Lung (tissue), 12 donors: ENCODE measurements around the gene C3orf52. TPM values are rescaled to one million over a fixed set of nuclear protein-coding genes. Genes with fewer than 3 reads are reported as not detected.

Experiments used
- ATAC-seq: fragments of 200-7000 bp; cut with Tn5 transposase; one replicate; pipeline ENCODE4 v1.9.1; 2020; ENCODE audit warnings: moderate number of reproducible peaks; ENCODE audit not compliant: insufficient read depth, low FRiP score
- DNase-seq, 3 donors: peaks; one replicate each; pipeline ENCODE4 v3.0.0-alpha.2; 2013 to 2017
- H3K27ac ChIP-seq, 2 donors: one replicate each; pipeline ENCODE4 v1.5.1; 2013; ENCODE audit warnings: mild to moderate bottlenecking in 2 of 2, moderate library complexity in 2 of 2, control low read depth in 1 of 2, inconsistent platforms in 1 of 2, low read depth in 1 of 2, low read length in 1 of 2
- H3K27me3 ChIP-seq, 3 donors: one replicate each; pipeline ENCODE4 v1.5.1; 2013; ENCODE audit warnings: low read length in 2 of 3; ENCODE audit not compliant: control insufficient read depth in 3 of 3, insufficient read depth in 3 of 3
- H3K36me3 ChIP-seq, 4 donors: one replicate each; pipeline ENCODE4 v1.5.1; 2013; ENCODE audit warnings: low read length in 4 of 4, mild to moderate bottlenecking in 1 of 4, moderate library complexity in 1 of 4; ENCODE audit not compliant: control insufficient read depth in 4 of 4, insufficient read depth in 4 of 4
- H3K4me1 ChIP-seq, 5 donors: one replicate each; pipeline ENCODE4 v1.5.1; 2013; ENCODE audit warnings: low read length in 5 of 5, mild to moderate bottlenecking in 2 of 5, moderate library complexity in 1 of 5; ENCODE audit not compliant: control insufficient read depth in 5 of 5, insufficient read depth in 5 of 5
- H3K4me3 ChIP-seq: one replicate; pipeline ENCODE4 v1.5.1; 2013; ENCODE audit warnings: mild to moderate bottlenecking, control low read depth, moderate library complexity
- H3K9ac ChIP-seq, 2 donors: one replicate each; pipeline ENCODE4 v1.5.1; 2013; ENCODE audit warnings: low read length in 2 of 2, control low read depth in 1 of 2; ENCODE audit not compliant: insufficient read depth in 1 of 2
- H3K9me3 ChIP-seq, 4 donors: one replicate each; pipeline ENCODE4 v1.5.1; 2013; ENCODE audit warnings: low read length in 3 of 4, mild to moderate bottlenecking in 1 of 4, moderate library complexity in 1 of 4; ENCODE audit not compliant: control insufficient read depth in 4 of 4, insufficient read depth in 3 of 4
- WGBS, 2 donors: extraction: QIAGEN DNeasy Blood & Tissue Kit; methylation state at CpG; one replicate each; pipeline ENCODE4 v1.1.7; 2013; 5-methylcytosine and 5-hydroxymethylcytosine counted together
- polyA plus RNA-seq, 2 donors: library from polyadenylated mRNA; stranded (reverse); fragments of 200-250 nt; gene quantifications; one replicate each; pipeline ENCODE4 v1.2.1, GENCODE V29; 2013
- total RNA-seq, 2 donors: library from RNA; depleted of rRNA in 1 of 2; stranded (reverse); fragments of >200 nt in 1 of 2; gene quantifications; one replicate each; pipeline ENCODE4 v1.2.1, GENCODE V29; 2014 to 2021
- TF ChIP-seq, protein P1 (sequence below): IDR thresholded peaks from 2 replicates; pipeline ENCODE4 v1.5.1; 2012; ENCODE audit warnings: mild to moderate bottlenecking; ENCODE audit errors: control extremely low read depth, extremely low read depth
- donor health status: control.
- donor health status: control.
- donor health status: Bipolar disorder and iron deficiency.
- donor health status: healthy.
- donor health status: DM: yes; HTN: yes; CAD: no.

Gene C3orf52
- total and polyA plus RNA-seq, 4 donors = 6.5 to 22.4 (median 14.5) TPM

GRCh38 chr3:112115806-112116383, 29.7 kb downstream of the C3orf52 start:
- TF ChIP-seq, protein P1, sequence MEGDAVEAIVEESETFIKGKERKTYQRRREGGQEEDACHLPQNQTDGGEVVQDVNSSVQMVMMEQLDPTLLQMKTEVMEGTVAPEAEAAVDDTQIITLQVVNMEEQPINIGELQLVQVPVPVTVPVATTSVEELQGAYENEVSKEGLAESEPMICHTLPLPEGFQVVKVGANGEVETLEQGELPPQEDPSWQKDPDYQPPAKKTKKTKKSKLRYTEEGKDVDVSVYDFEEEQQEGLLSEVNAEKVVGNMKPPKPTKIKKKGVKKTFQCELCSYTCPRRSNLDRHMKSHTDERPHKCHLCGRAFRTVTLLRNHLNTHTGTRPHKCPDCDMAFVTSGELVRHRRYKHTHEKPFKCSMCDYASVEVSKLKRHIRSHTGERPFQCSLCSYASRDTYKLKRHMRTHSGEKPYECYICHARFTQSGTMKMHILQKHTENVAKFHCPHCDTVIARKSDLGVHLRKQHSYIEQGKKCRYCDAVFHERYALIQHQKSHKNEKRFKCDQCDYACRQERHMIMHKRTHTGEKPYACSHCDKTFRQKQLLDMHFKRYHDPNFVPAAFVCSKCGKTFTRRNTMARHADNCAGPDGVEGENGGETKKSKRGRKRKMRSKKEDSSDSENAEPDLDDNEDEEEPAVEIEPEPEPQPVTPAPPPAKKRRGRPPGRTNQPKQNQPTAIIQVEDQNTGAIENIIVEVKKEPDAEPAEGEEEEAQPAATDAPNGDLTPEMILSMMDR = no peak
- Histone ChIP-seq H3K9me3 (peaks cover 0 to 1% (median 0%) of the 10 kb centered on the region in 4 donors), H3K4me1 (peaks cover 0 to 6% (median 3%) of the 10 kb centered on the region in 5 donors), H3K9ac (no peak overlapping the region), H3K36me3 (peaks cover 0 to 6% (median under 1%) of the 10 kb centered on the region in 4 donors), H3K4me3 (no peak overlapping the region), H3K27ac (no peak overlapping the region), H3K27me3 (no peaks in the 10 kb centered on the region)
- ATAC-seq (no peak), DNase-seq (no peak)
- WGBS, 2 donors = 85 to 89% methylated on average over 6 of the region's 6 CpGs

- Histone ChIP-seq H3K4me1 (peaks cover 0 to 6% (median 3%) of the 10 kb centered on the region in 5 donors), H3K36me3 (peaks cover 0 to 6% (median under 1%) of the 10 kb centered on the region in 4 donors), H3K4me3 (peak overlapping the region; percentile 8), H3K9me3 (no peaks in the 10 kb centered on the region), H3K27ac (no peak overlapping the region), H3K9ac (no peak overlapping the region), H3K27me3 (no peaks in the 10 kb centered on the region)
- ATAC-seq (no peak), DNase-seq (peak; percentile 20 to 57 (median 28))
- 59 to 71% methylated on average over 13 of the region's 13 CpGs for WGBS, 2 donors
- TF ChIP-seq, protein P1 = no peak
Measured at GRCh38 chr3:112116748-112117186, 30.6 kb downstream of the C3orf52 start.

GRCh38 chr3:112117415-112117814, 31.2 kb downstream of the C3orf52 start:
- no peaks in the 10 kb centered on the region for H3K9me3 ChIP-seq
- no peak overlapping the region for H3K4me3 ChIP-seq
- 86 to 93% methylated on average over 1 of the region's 1 CpG for WGBS, 2 donors
- H3K27ac ChIP-seq = no peak overlapping the region
- TF ChIP-seq, protein P1 = no peak
- no peaks in the 10 kb centered on the region for H3K27me3 ChIP-seq
- ATAC-seq (no peak), DNase-seq (no peak)
- peaks cover 0 to 6% (median 3%) of the 10 kb centered on the region in 5 donors for H3K4me1 ChIP-seq
- peaks cover 0 to 6% (median under 1%) of the 10 kb centered on the region in 4 donors for H3K36me3 ChIP-seq
- no peak overlapping the region for H3K9ac ChIP-seq
